ENCODE data around the gene SLC25A45. TPM values are rescaled to one million over a fixed set of nuclear protein-coding genes. Genes with fewer than 3 reads are reported as not detected.

SLC25A45 gene
- total and polyA plus RNA-seq, 12 donors: 3.1 to 12.2 (median 8.3) TPM

GRCh38 chr11:65420506-65420905, 38.1 kb upstream of the SLC25A45 start:
- intact Hi-C loops (cut with DNase I): loop anchor here in 4 of 10 donors (2.0 to 5.0 kb wide), 3 partner anchors 76 to 82 kb away; partner anchors contain the start of gene MALAT1 (in 1 of the 4)
- H3K4me3 ChIP-seq: peak overlapping the region in 9 of 10 donors; percentile 61 to 96 (median 90)

GRCh38 chr11:65419772-65420481, 37.5 kb upstream of the SLC25A45 start:
- 1% methylated on average over 6 of the region's 6 CpGs for WGBS, 2 donors
- H3K9me3 ChIP-seq: no peaks in the 10 kb centered on the region
- DNase-seq (peak; percentile 88 to 94), ATAC-seq (peak; percentile 17 to 52 (median 26))
- peaks cover 0 to 19% (median 3%) of the 10 kb centered on the region in 9 donors for H3K36me3 ChIP-seq
- TF ChIP-seq, protein P1, sequence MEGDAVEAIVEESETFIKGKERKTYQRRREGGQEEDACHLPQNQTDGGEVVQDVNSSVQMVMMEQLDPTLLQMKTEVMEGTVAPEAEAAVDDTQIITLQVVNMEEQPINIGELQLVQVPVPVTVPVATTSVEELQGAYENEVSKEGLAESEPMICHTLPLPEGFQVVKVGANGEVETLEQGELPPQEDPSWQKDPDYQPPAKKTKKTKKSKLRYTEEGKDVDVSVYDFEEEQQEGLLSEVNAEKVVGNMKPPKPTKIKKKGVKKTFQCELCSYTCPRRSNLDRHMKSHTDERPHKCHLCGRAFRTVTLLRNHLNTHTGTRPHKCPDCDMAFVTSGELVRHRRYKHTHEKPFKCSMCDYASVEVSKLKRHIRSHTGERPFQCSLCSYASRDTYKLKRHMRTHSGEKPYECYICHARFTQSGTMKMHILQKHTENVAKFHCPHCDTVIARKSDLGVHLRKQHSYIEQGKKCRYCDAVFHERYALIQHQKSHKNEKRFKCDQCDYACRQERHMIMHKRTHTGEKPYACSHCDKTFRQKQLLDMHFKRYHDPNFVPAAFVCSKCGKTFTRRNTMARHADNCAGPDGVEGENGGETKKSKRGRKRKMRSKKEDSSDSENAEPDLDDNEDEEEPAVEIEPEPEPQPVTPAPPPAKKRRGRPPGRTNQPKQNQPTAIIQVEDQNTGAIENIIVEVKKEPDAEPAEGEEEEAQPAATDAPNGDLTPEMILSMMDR (IDR thresholded peaks at IDR 0.05): no peak
- peak overlapping the region in 9 of 10 donors; percentile 25 to 96 (median 85) for H3K4me3 ChIP-seq
- H3K4me1 ChIP-seq: peaks cover 38 to 69% (median 66%) of the 10 kb centered on the region in 9 donors
- intact Hi-C loops (cut with DNase I): loop anchor here (2.0 to 10.0 kb wide), 12 partner anchors 37 to 87 kb away; partner anchors contain the start of genes SLC25A45 (in 4 of the 10) and MALAT1 (in 2 of the 10)
- no peaks in the 10 kb centered on the region for H3K27me3 ChIP-seq
- peak overlapping the region; percentile 99 to 100 (median 100) for H3K27ac ChIP-seq

More at GRCh38 chr11:65420506-65420905, 38.1 kb upstream of the SLC25A45 start:
- no peak for ATAC-seq
- DNase-seq: no peak
- no peaks in the 10 kb centered on the region for H3K27me3 ChIP-seq
- TF ChIP-seq, protein P1 (IDR thresholded peaks at IDR 0.05): no peak
- peaks cover 38 to 65% (median 60%) of the 10 kb centered on the region in 9 donors for H3K4me1 ChIP-seq
- no peaks in the 10 kb centered on the region for H3K9me3 ChIP-seq
- peaks cover 0 to 25% (median 7%) of the 10 kb centered on the region in 9 donors for H3K36me3 ChIP-seq
- peak overlapping the region; percentile 99 to 100 (median 100) for H3K27ac ChIP-seq
- 70 to 79% methylated on average over 2 of the region's 2 CpGs for WGBS, 2 donors

- ATAC-seq (no peak), DNase-seq (no peak)
- 20 to 21% methylated on average over 7 of the region's 7 CpGs for WGBS, 2 donors
- Histone ChIP-seq H3K36me3 (peaks cover 0 to 14% (median 0%) of the 10 kb centered on the region in 9 donors), H3K9me3 (no peaks in the 10 kb centered on the region), H3K27ac (peak overlapping the region; percentile 99 to 100 (median 100)), H3K27me3 (no peaks in the 10 kb centered on the region), H3K4me1 (peaks cover 38 to 69% (median 66%) of the 10 kb centered on the region in 9 donors), H3K4me3 (peak overlapping the region; percentile 12 to 95 (median 74))
- TF ChIP-seq, protein P1 (IDR thresholded peaks at IDR 0.05): no peak
- intact Hi-C loops (cut with DNase I): loop anchor here (2.0 to 10.0 kb wide), 10 partner anchors 37 to 88 kb away; partner anchors contain the start of genes SLC25A45 (in 4 of the 10) and MALAT1 (in 1 of the 10)
Observed at GRCh38 chr11:65419460-65419771, 37.0 kb upstream of the SLC25A45 start.

DNA sequence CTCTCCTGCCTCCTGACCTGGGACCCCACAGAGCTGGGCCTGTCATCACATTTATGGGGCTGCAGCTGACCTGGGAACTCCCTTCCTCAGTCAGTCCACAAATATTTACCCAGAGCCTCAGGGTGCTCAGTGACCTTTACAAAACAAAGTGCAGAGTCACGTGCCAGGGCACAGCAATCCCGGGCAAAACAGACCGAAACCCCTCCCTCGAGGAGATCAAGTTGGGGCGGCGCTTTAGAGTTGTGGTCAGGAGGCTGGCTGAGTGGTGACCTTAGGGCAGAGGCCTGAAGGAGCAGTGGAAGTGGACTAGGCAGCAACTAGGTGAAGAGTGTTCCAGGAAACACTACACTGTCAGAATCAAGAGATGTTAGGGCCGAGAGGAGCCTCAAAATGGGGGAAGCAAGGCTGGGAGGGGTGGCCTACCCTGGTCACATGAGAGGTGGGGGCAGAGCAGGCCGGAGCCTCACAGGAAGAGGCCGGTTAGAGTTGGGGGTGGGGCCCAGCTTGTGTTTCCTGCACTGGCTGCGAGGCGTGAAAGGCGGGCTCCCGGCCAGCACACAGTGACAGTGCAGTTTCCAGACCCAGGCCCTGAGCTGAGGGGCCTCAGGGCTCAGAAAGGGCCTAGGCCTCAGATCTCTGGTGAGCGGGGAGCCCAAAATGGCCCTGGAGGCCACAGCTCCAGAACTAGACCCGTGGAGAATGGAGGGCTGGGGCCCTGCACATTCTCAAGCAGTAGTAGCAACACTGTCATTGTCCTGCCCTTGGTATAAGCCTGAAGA, 36.4 kb upstream of the SLC25A45 start:
- Histone ChIP-seq H3K27ac (peak overlapping the region; percentile 99 to 100 (median 100)), H3K4me1 (peaks cover 38 to 69% (median 66%) of the 10 kb centered on the region in 9 donors), H3K27me3 (no peaks in the 10 kb centered on the region), H3K36me3 (peaks cover 0 to 14% (median under 1%) of the 10 kb centered on the region in 9 donors), H3K4me3 (peak overlapping the region; percentile 12 to 95 (median 74)), H3K9me3 (no peaks in the 10 kb centered on the region)
- 0 to 1% methylated on average over 15 of the region's 15 CpGs for WGBS, 2 donors
- peak; percentile 44 to 66 (median 57) for ATAC-seq
- intact Hi-C loops (cut with DNase I): loop anchor here (2.0 to 10.0 kb wide), 10 partner anchors 36 to 88 kb away; partner anchors contain the start of genes SLC25A45 (in 4 of the 10) and MALAT1 (in 1 of the 10)
- DNase-seq: peak; percentile 97 to 99
- TF ChIP-seq, protein P1 (IDR thresholded peaks at IDR 0.05): no peak

All from heart right ventricle (tissue), 16 donors.